Uterus (tissue), 4 donors: ENCODE results near the gene TNRC6C. TPM values are rescaled to one million over a fixed set of nuclear protein-coding genes. Genes with fewer than 3 reads are reported as not detected.

Experiments used
- DNase-seq, 2 donors: peaks; one replicate each; pipeline ENCODE4 v3.0.0-alpha.2; 2019 to 2020
- H3K27ac ChIP-seq, 2 donors: fragments of 200-600 bp; sonication (generic); 1 replicate in 1 of 2; 2 replicates in 1 of 2; pipeline ENCODE4 v1.5.1; 2016 to 2018
- H3K27me3 ChIP-seq, 2 donors: fragments of 200-600 bp; sonication (generic); one replicate each; pipeline ENCODE4 v1.5.1; 2018 to 2019; ENCODE audit warnings: control low read depth in 1 of 2
- H3K36me3 ChIP-seq, 2 donors: fragments of 200-600 bp; sonication (generic); one replicate each; pipeline ENCODE4 v1.5.1; 2019; ENCODE audit warnings: control low read depth in 1 of 2
- H3K4me1 ChIP-seq, 2 donors: fragments of 200-600 bp; sonication (generic); one replicate each; pipeline ENCODE4 v1.5.1; 2018 to 2019; ENCODE audit warnings: control low read depth in 1 of 2
- H3K4me3 ChIP-seq, 2 donors: fragments of 200-600 bp; sonication (generic); 1 replicate in 1 of 2; 2 replicates in 1 of 2; pipeline ENCODE4 v1.5.1; 2018 to 2019; ENCODE audit warnings: mild to moderate bottlenecking in 1 of 2
- H3K9me3 ChIP-seq, 2 donors: fragments of 200-600 bp; sonication (generic); one replicate each; pipeline ENCODE4 v1.5.1; 2019; ENCODE audit warnings: control low read depth in 1 of 2
- POLR2A ChIP-seq, 2 donors: fragments of 450-650 bp; IDR thresholded peaks; one replicate each; pipeline ENCODE4 v1.6.1; 2016; ENCODE audit warnings: antibody characterized with exemption in 2 of 2, mild to moderate bottlenecking in 1 of 2, moderate library complexity in 1 of 2
- intact Hi-C: fragments of 100-400 bp; cut with DNase I; formaldehyde crosslinking; loops from one replicate; pipeline ENCODE4 v1.15.1; 2023; ENCODE audit warnings: low total_unique reads
- total RNA-seq, 4 donors: library from RNA; depleted of rRNA in 3 of 4; stranded (reverse); fragments of >200 nt in 3 of 4; gene quantifications; one replicate each; pipeline versions ENCODE4 v1.1.0 to v1.2.4, GENCODE V29; 2014 to 2023
- TF ChIP-seq, protein P1 (sequence below), 4 experiments: fragments of 200-600 bp in 2 of 4; fragments of 450-650 bp in 2 of 4; sonication (generic) in 2 of 4; IDR thresholded peaks; one replicate each; pipeline ENCODE4 v1.5.1; 2016 to 2019; ENCODE audit warnings: antibody characterized with exemption in 4 of 4, mild to moderate bottlenecking in 2 of 4, moderate library complexity in 1 of 4
- donor health status: DM: yes; HTN: yes; CAD: no.

The TNRC6C gene
- total RNA-seq, 4 donors from 2014 or later: 4.6 to 68.0 (median 11.8) TPM

- Histone ChIP-seq H3K27ac (no peak overlapping the region), H3K4me3 (no peak overlapping the region), H3K36me3 (no peaks in the 10 kb centered on the region), H3K27me3 (no peaks in the 10 kb centered on the region), H3K4me1 (no peaks in the 10 kb centered on the region), H3K9me3 (no peaks in the 10 kb centered on the region)
- TF ChIP-seq POLR2A (IDR thresholded peaks at IDR 0.05): no peak
- TF ChIP-seq, protein P1, sequence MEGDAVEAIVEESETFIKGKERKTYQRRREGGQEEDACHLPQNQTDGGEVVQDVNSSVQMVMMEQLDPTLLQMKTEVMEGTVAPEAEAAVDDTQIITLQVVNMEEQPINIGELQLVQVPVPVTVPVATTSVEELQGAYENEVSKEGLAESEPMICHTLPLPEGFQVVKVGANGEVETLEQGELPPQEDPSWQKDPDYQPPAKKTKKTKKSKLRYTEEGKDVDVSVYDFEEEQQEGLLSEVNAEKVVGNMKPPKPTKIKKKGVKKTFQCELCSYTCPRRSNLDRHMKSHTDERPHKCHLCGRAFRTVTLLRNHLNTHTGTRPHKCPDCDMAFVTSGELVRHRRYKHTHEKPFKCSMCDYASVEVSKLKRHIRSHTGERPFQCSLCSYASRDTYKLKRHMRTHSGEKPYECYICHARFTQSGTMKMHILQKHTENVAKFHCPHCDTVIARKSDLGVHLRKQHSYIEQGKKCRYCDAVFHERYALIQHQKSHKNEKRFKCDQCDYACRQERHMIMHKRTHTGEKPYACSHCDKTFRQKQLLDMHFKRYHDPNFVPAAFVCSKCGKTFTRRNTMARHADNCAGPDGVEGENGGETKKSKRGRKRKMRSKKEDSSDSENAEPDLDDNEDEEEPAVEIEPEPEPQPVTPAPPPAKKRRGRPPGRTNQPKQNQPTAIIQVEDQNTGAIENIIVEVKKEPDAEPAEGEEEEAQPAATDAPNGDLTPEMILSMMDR (IDR thresholded peaks at IDR 0.05): no peak
- DNase-seq: no peak
- intact Hi-C loops: no loop called here
These were observed 30.6 kb upstream of the TNRC6C start for GRCh38 chr17:77927777-77928518.

GRCh38 chr17:77928519-77929179 lies 29.9 kb upstream of the TNRC6C start:
- no peak for DNase-seq
- intact Hi-C loops: no loop called here
- no peaks in the 10 kb centered on the region for H3K36me3 ChIP-seq
- TF ChIP-seq, protein P1 (IDR thresholded peaks at IDR 0.05): no peak
- TF ChIP-seq POLR2A (IDR thresholded peaks at IDR 0.05): no peak
- no peaks in the 10 kb centered on the region for H3K27me3 ChIP-seq
- H3K4me1 ChIP-seq: no peaks in the 10 kb centered on the region
- no peaks in the 10 kb centered on the region for H3K9me3 ChIP-seq
- H3K27ac ChIP-seq: no peak overlapping the region
- H3K4me3 ChIP-seq: no peak overlapping the region

GRCh38 chr17:77929180-77929564 lies 29.3 kb upstream of the TNRC6C start:
- TF ChIP-seq POLR2A (IDR thresholded peaks at IDR 0.05): no peak
- TF ChIP-seq, protein P1 (IDR thresholded peaks at IDR 0.05): no peak
- Histone ChIP-seq H3K4me1 (no peaks in the 10 kb centered on the region), H3K9me3 (no peaks in the 10 kb centered on the region), H3K4me3 (no peak overlapping the region), H3K27me3 (no peaks in the 10 kb centered on the region), H3K36me3 (no peaks in the 10 kb centered on the region), H3K27ac (no peak overlapping the region)
- no peak for DNase-seq
- intact Hi-C loops: no loop called here

GRCh38 chr17:77929871-77930436 lies 28.5 kb upstream of the TNRC6C start:
- DNase-seq: no peak
- intact Hi-C loops: no loop called here
- Histone ChIP-seq H3K9me3 (no peaks in the 10 kb centered on the region), H3K27me3 (no peaks in the 10 kb centered on the region), H3K36me3 (no peaks in the 10 kb centered on the region), H3K4me1 (no peaks in the 10 kb centered on the region), H3K27ac (no peak overlapping the region), H3K4me3 (no peak overlapping the region)
- TF ChIP-seq POLR2A (IDR thresholded peaks at IDR 0.05): no peak
- TF ChIP-seq, protein P1 (IDR thresholded peaks at IDR 0.05): no peak
